HepG2 (cell line): ENCODE results near the gene CTF1. TPM values are rescaled to one million over a fixed set of nuclear protein-coding genes. Genes with fewer than 3 reads are reported as not detected.

Experiments used
- BCLAF1 ChIP-seq: fragments of 450-650 bp; IDR thresholded peaks from 2 replicates; pipeline ENCODE4 v1.6.1; 2017; ENCODE audit warnings: mild to moderate bottlenecking
- E2F2 ChIP-seq: sonication (generic); formaldehyde crosslinking; IDR thresholded peaks from 2 replicates; pipeline ENCODE4 v1.4.0; 2020; ENCODE audit warnings: missing genetic modification reagents, borderline replicate concordance
- KLF9 ChIP-seq: IDR thresholded peaks from 2 replicates; pipeline ENCODE4 v1.6.1; 2016; ENCODE audit warnings: low read depth
- RXRA ChIP-seq: sonication (generic); formaldehyde crosslinking; IDR thresholded peaks from 2 replicates; pipeline ENCODE4 v1.5.1; 2020; ENCODE audit warnings: missing genetic modification reagents
- SNAPC2 ChIP-seq: sonication (generic); formaldehyde crosslinking; IDR thresholded peaks from 2 replicates; pipeline ENCODE4 v1.8.1; 2022; ENCODE audit warnings: mild to moderate bottlenecking, missing genetic modification reagents
- SRSF1 ChIP-seq: fragments of 200-400 bp; formaldehyde crosslinking; optimal IDR thresholded peaks from 2 replicates; pipeline ENCODE3; 2017; ENCODE audit warnings: mild to moderate bottlenecking, low read depth, low read length, moderate library complexity
- THAP7 ChIP-seq: sonication (generic); formaldehyde crosslinking; IDR thresholded peaks from 2 replicates; pipeline ENCODE4 v1.8.1; 2023; ENCODE audit warnings: mild to moderate bottlenecking, missing genetic modification reagents
- U2AF1 ChIP-seq: fragments of 200-400 bp; formaldehyde crosslinking; optimal IDR thresholded peaks from 2 replicates; pipeline ENCODE3; 2017; ENCODE audit warnings: mild to moderate bottlenecking, low read depth, low read length
- YEATS4 ChIP-seq: sonication (generic); formaldehyde crosslinking; IDR thresholded peaks from 2 replicates; pipeline ENCODE4 v1.4.0; 2020; ENCODE audit warnings: missing genetic modification reagents, borderline replicate concordance
- ZNF124 ChIP-seq: sonication (generic); formaldehyde crosslinking; IDR thresholded peaks from 2 replicates; pipeline ENCODE4 v1.4.0; 2020; ENCODE audit warnings: missing genetic modification reagents
- ZNF567 ChIP-seq: sonication (generic); formaldehyde crosslinking; IDR thresholded peaks from 2 replicates; pipeline ENCODE4 v1.8.1; 2023; ENCODE audit warnings: mild to moderate bottlenecking, missing genetic modification reagents, borderline replicate concordance
- ZSCAN22 ChIP-seq: sonication (generic); formaldehyde crosslinking; IDR thresholded peaks from 2 replicates; pipeline ENCODE4 v1.4.0; 2020; ENCODE audit warnings: mild to moderate bottlenecking, missing genetic modification reagents
- polyA plus RNA-seq, 8 experiments: library from polyadenylated mRNA; depleted of rRNA in 3 of 8; stranded (reverse) in 7 of 8; unstranded in 1 of 8; fragments of >200 nt; fragmentation: Illumina TruSeq in 4 of 8; extraction: Trizol in 4 of 8; gene quantifications; 2 replicates each; pipeline versions ENCODE4 v1.2.1 to v1.2.3, GENCODE V29; 2011 to 2016; ENCODE audit warnings: low read depth in 4 of 8, missing spikeins in 1 of 8, mixed read lengths in 1 of 8; ENCODE audit not compliant: insufficient read depth in 1 of 8
- total RNA-seq, 5 experiments: library from RNA; depleted of rRNA; stranded (reverse); fragments of >200 nt; fragmentation: Illumina TruSeq; extraction: Trizol; gene quantifications; 2 replicates each; pipeline ENCODE4 v1.2.3, GENCODE V29; 2016; ENCODE audit warnings: low read depth in 1 of 5
- TF ChIP-seq, protein P1 (sequence below): sonication (generic); formaldehyde crosslinking; IDR thresholded peaks from 2 replicates; pipeline ENCODE4 v1.4.0; 2020; ENCODE audit warnings: missing genetic modification reagents
- TF ChIP-seq, protein P2 (sequence below): sonication (generic); formaldehyde crosslinking; IDR thresholded peaks from 2 replicates; pipeline ENCODE4 v1.4.0; 2020; ENCODE audit warnings: mild to moderate bottlenecking, missing genetic modification reagents, borderline replicate concordance

The CTF1 gene
- total and polyA plus RNA-seq, 2 of the 13 experiments (the other 11 are each of a cell fraction or from before 2014, with no cell fraction given) = 0.13 to 1.8 TPM

DNA sequence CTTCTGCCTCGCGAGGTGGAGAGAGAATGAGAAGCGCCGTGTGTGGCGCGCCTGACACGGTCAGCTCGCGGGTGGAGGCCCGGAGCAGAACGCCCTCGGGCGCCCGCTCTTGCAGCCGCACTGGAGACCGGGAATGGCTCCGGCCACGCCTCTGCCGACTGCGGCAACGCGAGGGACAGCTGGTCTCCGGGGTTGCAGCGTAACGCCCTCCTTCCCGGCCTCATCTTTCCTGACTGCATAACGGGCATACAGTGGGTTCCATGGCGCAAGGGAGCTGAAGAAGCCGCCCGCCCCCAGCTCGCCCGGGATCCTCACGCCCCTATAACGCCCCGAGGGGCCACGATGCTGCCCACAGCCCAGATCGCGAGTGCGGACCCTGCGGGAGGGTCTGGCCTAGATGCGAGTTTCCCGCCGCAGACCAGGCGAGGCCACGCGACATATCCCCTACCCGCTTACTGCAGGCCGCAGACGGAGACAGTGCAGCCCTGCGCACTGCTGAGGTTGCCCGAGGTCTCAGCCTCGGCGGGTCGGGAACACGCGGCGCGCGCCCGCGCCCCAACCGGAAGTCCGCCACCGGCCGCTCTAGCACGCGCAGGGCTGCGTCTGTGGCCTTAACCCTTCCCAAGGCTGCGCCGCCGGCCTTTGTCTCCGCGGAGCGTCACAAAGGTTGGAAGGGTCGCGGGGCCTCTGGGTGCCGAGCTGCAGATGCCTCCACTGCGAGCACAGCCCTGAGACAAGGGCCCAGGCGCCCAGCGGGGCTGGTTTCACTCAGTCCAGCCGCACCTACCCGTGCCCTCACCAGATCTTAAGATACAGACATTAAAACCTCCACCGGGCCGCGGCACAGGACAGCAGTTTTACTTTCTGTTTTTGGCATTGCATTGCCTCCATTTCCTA, 21.3 kb upstream of the CTF1 start (continued):
- TF ChIP-seq, protein P1, sequence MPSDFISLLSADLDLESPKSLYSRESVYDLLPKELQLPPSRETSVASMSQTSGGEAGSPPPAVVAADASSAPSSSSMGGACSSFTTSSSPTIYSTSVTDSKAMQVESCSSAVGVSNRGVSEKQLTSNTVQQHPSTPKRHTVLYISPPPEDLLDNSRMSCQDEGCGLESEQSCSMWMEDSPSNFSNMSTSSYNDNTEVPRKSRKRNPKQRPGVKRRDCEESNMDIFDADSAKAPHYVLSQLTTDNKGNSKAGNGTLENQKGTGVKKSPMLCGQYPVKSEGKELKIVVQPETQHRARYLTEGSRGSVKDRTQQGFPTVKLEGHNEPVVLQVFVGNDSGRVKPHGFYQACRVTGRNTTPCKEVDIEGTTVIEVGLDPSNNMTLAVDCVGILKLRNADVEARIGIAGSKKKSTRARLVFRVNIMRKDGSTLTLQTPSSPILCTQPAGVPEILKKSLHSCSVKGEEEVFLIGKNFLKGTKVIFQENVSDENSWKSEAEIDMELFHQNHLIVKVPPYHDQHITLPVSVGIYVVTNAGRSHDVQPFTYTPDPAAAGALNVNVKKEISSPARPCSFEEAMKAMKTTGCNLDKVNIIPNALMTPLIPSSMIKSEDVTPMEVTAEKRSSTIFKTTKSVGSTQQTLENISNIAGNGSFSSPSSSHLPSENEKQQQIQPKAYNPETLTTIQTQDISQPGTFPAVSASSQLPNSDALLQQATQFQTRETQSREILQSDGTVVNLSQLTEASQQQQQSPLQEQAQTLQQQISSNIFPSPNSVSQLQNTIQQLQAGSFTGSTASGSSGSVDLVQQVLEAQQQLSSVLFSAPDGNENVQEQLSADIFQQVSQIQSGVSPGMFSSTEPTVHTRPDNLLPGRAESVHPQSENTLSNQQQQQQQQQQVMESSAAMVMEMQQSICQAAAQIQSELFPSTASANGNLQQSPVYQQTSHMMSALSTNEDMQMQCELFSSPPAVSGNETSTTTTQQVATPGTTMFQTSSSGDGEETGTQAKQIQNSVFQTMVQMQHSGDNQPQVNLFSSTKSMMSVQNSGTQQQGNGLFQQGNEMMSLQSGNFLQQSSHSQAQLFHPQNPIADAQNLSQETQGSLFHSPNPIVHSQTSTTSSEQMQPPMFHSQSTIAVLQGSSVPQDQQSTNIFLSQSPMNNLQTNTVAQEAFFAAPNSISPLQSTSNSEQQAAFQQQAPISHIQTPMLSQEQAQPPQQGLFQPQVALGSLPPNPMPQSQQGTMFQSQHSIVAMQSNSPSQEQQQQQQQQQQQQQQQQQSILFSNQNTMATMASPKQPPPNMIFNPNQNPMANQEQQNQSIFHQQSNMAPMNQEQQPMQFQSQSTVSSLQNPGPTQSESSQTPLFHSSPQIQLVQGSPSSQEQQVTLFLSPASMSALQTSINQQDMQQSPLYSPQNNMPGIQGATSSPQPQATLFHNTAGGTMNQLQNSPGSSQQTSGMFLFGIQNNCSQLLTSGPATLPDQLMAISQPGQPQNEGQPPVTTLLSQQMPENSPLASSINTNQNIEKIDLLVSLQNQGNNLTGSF = peak; percentile 93
- TF ChIP-seq SNAPC2 (CRISPR knock-in tag) (peak; percentile 90), ZSCAN22 (CRISPR knock-in tag) (peak; percentile 87), ZNF124 (CRISPR knock-in tag) (peak; percentile 98), SRSF1 (peak; percentile 78), U2AF1 (peak; percentile 99), KLF9 (CRISPR knock-in tag) (no peak; the same call in 1 of the 2 replicates), THAP7 (CRISPR knock-in tag) (peak; percentile 96; the same call in 1 of the 2 replicates), RXRA (peak; percentile 97), ZNF567 (CRISPR knock-in tag) (peak; percentile 92), E2F2 (CRISPR knock-in tag) (peak; percentile 90; the same call in 1 of the 2 replicates), YEATS4 (CRISPR knock-in tag) (peak; percentile 99), BCLAF1 (no peak)
- TF ChIP-seq, protein P2, sequence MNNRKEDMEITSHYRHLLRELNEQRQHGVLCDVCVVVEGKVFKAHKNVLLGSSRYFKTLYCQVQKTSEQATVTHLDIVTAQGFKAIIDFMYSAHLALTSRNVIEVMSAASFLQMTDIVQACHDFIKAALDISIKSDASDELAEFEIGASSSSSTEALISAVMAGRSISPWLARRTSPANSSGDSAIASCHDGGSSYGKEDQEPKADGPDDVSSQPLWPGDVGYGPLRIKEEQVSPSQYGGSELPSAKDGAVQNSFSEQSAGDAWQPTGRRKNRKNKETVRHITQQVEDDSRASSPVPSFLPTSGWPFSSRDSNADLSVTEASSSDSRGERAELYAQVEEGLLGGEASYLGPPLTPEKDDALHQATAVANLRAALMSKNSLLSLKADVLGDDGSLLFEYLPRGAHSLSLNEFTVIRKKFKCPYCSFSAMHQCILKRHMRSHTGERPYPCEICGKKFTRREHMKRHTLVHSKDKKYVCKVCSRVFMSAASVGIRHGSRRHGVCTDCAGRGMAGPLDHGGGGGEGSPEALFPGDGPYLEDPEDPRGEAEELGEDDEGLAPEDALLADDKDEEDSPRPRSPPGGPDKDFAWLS (CRISPR knock-in tag) = peak; percentile 81
